ENCODE measurements around the gene TNS3.

DNA sequence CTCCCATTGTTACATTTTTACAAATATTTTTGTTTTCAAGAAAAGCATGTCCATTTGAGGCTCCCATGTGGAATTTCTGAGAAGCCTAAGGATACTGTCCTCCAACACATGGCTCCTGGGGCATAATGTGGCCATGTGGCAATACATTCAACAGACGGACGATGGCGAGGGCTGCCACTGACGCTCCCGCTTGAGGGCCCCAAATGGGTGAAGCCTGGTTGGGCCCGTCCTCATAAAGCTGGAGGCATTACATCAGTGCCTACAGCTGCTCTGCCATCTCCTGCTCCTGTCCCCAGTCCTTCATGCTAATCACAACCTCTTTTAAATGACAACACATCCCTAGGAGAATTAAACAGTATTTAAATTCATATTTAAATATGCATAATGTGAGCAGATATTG, 246.8 kb downstream of the TNS3 start:
- TF ChIP-seq, protein P1, sequence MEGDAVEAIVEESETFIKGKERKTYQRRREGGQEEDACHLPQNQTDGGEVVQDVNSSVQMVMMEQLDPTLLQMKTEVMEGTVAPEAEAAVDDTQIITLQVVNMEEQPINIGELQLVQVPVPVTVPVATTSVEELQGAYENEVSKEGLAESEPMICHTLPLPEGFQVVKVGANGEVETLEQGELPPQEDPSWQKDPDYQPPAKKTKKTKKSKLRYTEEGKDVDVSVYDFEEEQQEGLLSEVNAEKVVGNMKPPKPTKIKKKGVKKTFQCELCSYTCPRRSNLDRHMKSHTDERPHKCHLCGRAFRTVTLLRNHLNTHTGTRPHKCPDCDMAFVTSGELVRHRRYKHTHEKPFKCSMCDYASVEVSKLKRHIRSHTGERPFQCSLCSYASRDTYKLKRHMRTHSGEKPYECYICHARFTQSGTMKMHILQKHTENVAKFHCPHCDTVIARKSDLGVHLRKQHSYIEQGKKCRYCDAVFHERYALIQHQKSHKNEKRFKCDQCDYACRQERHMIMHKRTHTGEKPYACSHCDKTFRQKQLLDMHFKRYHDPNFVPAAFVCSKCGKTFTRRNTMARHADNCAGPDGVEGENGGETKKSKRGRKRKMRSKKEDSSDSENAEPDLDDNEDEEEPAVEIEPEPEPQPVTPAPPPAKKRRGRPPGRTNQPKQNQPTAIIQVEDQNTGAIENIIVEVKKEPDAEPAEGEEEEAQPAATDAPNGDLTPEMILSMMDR (IDR thresholded peaks at IDR 0.05 in 8 of 11, conservative IDR thresholded peaks at IDR 0.05 in 3 of 11) = no peak
- TF ChIP-seq POLR2A (IDR thresholded peaks at IDR 0.05) = no peak

Measured in spleen (tissue), 7 donors.